Heart left ventricle (tissue), 13 donors: Measurements from ENCODE around the gene TPPP.

Experiments used
- POLR2A ChIP-seq, 2 donors: fragments of 450-650 bp; IDR thresholded peaks; one replicate each; pipeline ENCODE4 v1.6.1; 2017; ENCODE audit warnings: antibody characterized with exemption in 2 of 2, mild to moderate bottlenecking in 2 of 2, moderate library complexity in 2 of 2
- TF ChIP-seq, protein P1 (sequence below), 12 donors: fragments of 200-600 bp; sonication (generic) in 4 of 12; IDR thresholded peaks; one replicate each; pipeline versions ENCODE4 v1.5.0 to v1.8.0; 2018 to 2022; ENCODE audit warnings: antibody characterized with exemption in 12 of 12, mild to moderate bottlenecking in 5 of 12
- donor health status: ischemic (EF 13 %, LVEDD 7.1; RV severe dilation, severe dysfunction).
- donor health status: DM: no; HTN: yes; CAD: no.
- donor health status: DM: no; HTN: no; CAD: no.
- donor health status: ischemic (EF 25% LVEDD 6.9; RV normal size, moderate dysfunction).
- donor health status: ischemic (EF 25% LVEDD 5.7; RV mildly dilated, moderate dysfunction).
- donor health status: ischemic (EF 35%, LVEDD 5.7; RV mildly dilated, moderate dysfunction).
- donor health status: nonischemic (EF 11% LVEDD 7.7; RV severe dilation, severe dysfunction).
- donor health status: DM: yes; HTN: yes; CAD: no.
- donor health status: PGD.
- donor health status: ischemic (EF 29% LVEDD 5.4; RV normal size, mild dysfunction).
- donor health status: nonischemic (EF 23%, LVEDD 6.1; RV moderate dilation, normal function).

DNA sequence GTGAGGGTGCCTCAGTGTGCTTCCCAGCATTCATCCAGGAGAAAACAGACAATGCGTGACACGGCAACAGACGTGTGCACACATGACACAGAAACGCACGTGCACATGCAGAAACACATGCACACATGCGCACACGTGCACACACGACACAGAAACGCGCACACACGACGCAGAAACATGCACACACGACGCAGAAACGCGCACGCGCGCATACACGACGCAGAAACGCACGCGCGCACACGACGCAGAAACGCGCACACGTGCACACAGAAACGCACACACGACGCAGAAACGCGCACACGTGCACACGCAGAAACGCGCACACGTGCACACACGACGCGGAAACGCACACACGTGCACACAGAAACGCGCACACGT lies 16.5 kb downstream of the TPPP start:
- TF ChIP-seq, protein P1, sequence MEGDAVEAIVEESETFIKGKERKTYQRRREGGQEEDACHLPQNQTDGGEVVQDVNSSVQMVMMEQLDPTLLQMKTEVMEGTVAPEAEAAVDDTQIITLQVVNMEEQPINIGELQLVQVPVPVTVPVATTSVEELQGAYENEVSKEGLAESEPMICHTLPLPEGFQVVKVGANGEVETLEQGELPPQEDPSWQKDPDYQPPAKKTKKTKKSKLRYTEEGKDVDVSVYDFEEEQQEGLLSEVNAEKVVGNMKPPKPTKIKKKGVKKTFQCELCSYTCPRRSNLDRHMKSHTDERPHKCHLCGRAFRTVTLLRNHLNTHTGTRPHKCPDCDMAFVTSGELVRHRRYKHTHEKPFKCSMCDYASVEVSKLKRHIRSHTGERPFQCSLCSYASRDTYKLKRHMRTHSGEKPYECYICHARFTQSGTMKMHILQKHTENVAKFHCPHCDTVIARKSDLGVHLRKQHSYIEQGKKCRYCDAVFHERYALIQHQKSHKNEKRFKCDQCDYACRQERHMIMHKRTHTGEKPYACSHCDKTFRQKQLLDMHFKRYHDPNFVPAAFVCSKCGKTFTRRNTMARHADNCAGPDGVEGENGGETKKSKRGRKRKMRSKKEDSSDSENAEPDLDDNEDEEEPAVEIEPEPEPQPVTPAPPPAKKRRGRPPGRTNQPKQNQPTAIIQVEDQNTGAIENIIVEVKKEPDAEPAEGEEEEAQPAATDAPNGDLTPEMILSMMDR (IDR thresholded peaks at IDR 0.05) = no peak
- TF ChIP-seq POLR2A (IDR thresholded peaks at IDR 0.05) = no peak
